Prostate gland (tissue), 2 donors: ENCODE measurements around the gene MFSD12. TPM values are rescaled to one million over a fixed set of nuclear protein-coding genes. Genes with fewer than 3 reads are reported as not detected.

ENCODE experiments used
- DNase-seq: peaks from one replicate; pipeline ENCODE4 v3.0.0-alpha.2; 2019; ENCODE audit warnings: low spot score
- H3K27ac ChIP-seq, 2 donors: fragments of 200-600 bp; sonication (generic); 2 replicates each; pipeline ENCODE4 v1.5.1; 2017 to 2019
- H3K27me3 ChIP-seq: fragments of 200-600 bp; sonication (generic); replicated peaks from 2 replicates; pipeline ENCODE4 v1.5.1; 2019; ENCODE audit not compliant: insufficient read depth
- H3K36me3 ChIP-seq, 2 donors: fragments of 200-600 bp; sonication (generic); 1 replicate in 1 of 2; 2 replicates in 1 of 2; pipeline versions ENCODE4 v1.5.1 to v1.8.1; 2017 to 2019
- H3K4me1 ChIP-seq: fragments of 200-600 bp; sonication (generic); replicated peaks from 2 replicates; pipeline ENCODE4 v1.5.1; 2019
- H3K4me3 ChIP-seq, 2 donors: fragments of 200-600 bp; sonication (generic); 2 replicates each; pipeline ENCODE4 v1.5.1; 2017 to 2019
- H3K9me3 ChIP-seq: fragments of 200-600 bp; sonication (generic); 2 replicates; pipeline ENCODE4 v1.5.1; 2017
- CTCF ChIP-seq, 4 experiments: fragments of 200-600 bp in 2 of 4; fragments of 450-650 bp in 2 of 4; sonication (generic) in 2 of 4; IDR thresholded peaks; 1 replicate in 3 of 4; 2 replicates in 1 of 4; pipeline ENCODE4 v1.5.1; 2016 to 2019; ENCODE audit warnings: antibody characterized with exemption in 4 of 4, mild to moderate bottlenecking in 2 of 4, moderate library complexity in 2 of 4
- POLR2A ChIP-seq: fragments of 450-650 bp; IDR thresholded peaks from one replicate; pipeline ENCODE4 v1.6.1; 2016; ENCODE audit warnings: antibody characterized with exemption, mild to moderate bottlenecking
- POLR2AphosphoS5 ChIP-seq: sonication (generic); formaldehyde crosslinking; IDR thresholded peaks from one replicate; pipeline ENCODE4 v1.6.1; 2017; ENCODE audit warnings: antibody characterized with exemption
- WGBS: methylation state at CpG from one replicate; pipeline ENCODE4 v1.1.5; 2018; 5-methylcytosine and 5-hydroxymethylcytosine counted together
- intact Hi-C: fragments of 100-400 bp; cut with DNase I; formaldehyde crosslinking; loops from one replicate; pipeline ENCODE4 v1.14.2; 2022
- total RNA-seq, 2 donors: library from RNA; depleted of rRNA; stranded (reverse); fragments of >200 nt; gene quantifications; one replicate each; pipeline ENCODE4 v1.1.0, GENCODE V29; 2016

The MFSD12 gene
- total RNA-seq, 2 donors from 2014 or later: 60.5 to 86.1 TPM

DNA sequence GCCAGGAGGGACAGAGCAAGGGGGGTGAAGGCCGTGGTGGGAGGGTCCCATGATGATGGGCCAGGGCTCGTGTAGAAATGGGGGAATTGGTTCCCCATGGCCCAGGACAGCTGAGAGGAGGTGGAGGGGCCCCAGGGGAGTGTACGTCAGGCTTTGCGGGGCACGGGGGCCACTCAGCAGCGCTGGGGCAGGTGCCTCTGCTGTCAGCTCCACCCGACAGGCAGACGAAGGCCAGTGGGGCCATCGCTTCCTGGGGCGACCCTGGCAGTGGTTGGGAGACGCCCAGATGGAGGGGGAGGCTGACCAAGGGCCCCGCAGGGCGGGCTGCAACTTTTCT lies 20.3 kb downstream of the MFSD12 start:
- intact Hi-C loops: no loop called here
- peak overlapping the region in 1 of 2 donors; percentile 10 for H3K27ac ChIP-seq

DNA sequence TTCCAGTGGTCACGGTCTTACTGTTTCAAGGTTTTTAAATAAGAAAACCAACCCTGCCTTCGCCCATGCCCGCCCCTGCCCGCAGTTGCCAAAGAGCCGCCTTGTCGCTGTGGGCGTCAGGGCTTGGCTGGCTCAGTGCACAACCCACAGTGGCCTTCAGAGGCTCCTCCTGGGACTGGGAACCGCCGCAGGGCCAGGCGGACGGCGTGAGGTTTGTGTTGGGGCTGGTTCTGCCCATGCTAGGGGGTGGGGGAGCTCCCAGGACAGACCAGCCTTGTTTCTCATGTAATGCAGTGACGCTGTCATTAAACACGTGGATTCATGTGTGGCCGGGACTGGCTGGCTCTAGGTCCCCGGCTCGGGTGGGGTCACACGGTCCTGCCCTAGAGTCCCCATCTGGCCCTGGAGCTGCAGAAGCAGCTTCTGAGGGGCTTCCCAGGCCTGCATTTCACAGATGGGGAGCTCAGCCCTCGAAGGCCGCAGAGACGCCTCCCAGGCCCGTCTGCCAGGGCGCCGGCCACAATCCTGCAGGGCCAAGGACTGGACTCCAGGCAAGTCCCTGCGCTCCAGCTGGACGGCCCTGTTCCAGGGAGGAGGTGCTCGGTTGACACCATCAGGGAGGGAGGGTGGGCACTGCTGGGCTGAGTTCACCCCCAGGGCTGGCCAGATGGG lies 20.8 kb downstream of the MFSD12 start:
- TF ChIP-seq POLR2A (no peak), CTCF (IDR thresholded peaks at IDR 0.05) (no peak), POLR2AphosphoS5 (no peak)
- no peaks in the 10 kb centered on the region for H3K27me3 ChIP-seq
- peak overlapping the region in 1 of 2 donors; percentile 10 for H3K27ac ChIP-seq
- 59% methylated on average over 27 of the region's 27 CpGs for WGBS
- H3K4me1 ChIP-seq: no peaks in the 10 kb centered on the region
- intact Hi-C loops: no loop called here
- H3K4me3 ChIP-seq: no peak overlapping the region
- H3K36me3 ChIP-seq: peaks cover 4 to 8% of the 10 kb centered on the region in 2 donors
- H3K9me3 ChIP-seq: no peaks in the 10 kb centered on the region
- no peak for DNase-seq

More for the DNA sequence above, 20.3 kb downstream of the MFSD12 start:
- H3K27me3 ChIP-seq: no peaks in the 10 kb centered on the region
- no peak for TF ChIP-seq CTCF (IDR thresholded peaks at IDR 0.05)
- no peak for TF ChIP-seq POLR2A
- no peak for TF ChIP-seq POLR2AphosphoS5
- H3K9me3 ChIP-seq: no peaks in the 10 kb centered on the region
- WGBS: 81% methylated on average over 13 of the region's 13 CpGs
- no peak for DNase-seq
- no peaks in the 10 kb centered on the region for H3K4me1 ChIP-seq
- peaks cover 0 to 8% of the 10 kb centered on the region in 2 donors for H3K36me3 ChIP-seq
- no peak overlapping the region for H3K4me3 ChIP-seq

DNA sequence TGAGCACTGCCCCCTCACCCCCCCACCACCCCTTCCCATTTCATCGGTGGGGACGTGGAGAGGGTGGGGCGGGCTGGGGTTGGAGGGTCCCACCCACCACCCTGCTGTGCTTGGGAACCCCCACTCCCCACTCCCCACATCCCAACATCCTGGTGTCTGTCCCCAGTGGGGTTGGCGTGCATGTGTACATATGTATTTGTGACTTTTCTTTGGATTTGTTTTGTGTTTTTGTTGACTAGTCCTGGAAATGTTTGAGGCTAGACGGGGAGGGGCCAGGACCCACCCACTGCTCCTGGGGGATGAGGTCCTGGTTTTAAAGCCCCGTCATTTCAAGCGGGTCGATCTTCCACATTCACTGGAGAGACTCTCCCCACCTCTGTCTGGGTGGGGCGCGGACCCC lies 21.4 kb downstream of the MFSD12 start:
- Histone ChIP-seq H3K36me3 (peaks cover 8 to 10% of the 10 kb centered on the region in 2 donors), H3K9me3 (no peaks in the 10 kb centered on the region), H3K27ac (no peak overlapping the region), H3K4me3 (no peak overlapping the region), H3K4me1 (no peaks in the 10 kb centered on the region), H3K27me3 (no peaks in the 10 kb centered on the region)
- intact Hi-C loops: no loop called here
- 63% methylated on average over 10 of the region's 10 CpGs for WGBS
- TF ChIP-seq CTCF (IDR thresholded peaks at IDR 0.05) (no peak), POLR2AphosphoS5 (no peak), POLR2A (no peak)
- DNase-seq: no peak

DNA sequence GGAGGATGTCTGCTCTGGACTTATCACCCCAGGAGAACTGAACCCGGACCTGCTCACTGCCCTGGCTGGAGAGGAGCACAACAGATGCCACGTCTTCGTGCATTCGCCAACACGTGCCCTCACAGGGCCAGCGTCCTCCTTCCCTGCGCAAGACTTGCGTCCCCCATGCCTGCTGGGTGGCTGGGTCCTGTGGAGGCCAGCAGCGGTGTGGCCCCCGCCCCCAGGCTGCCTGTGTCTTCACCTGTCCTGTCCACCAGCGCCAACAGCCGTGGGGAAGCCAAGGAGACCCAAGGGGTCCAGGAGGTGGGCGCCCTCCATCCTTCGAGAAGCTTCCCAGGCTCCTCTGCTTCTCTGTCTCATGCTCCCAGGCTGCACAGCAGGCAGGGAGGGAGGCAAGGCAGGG lies 21.8 kb downstream of the MFSD12 start:
- no peak for DNase-seq
- H3K36me3 ChIP-seq: peaks cover 8 to 11% of the 10 kb centered on the region in 2 donors
- WGBS: 94% methylated on average over 14 of the region's 14 CpGs

More for the DNA sequence above, 21.8 kb downstream of the MFSD12 start:
- intact Hi-C loops: no loop called here
- no peak overlapping the region for H3K4me3 ChIP-seq
- no peaks in the 10 kb centered on the region for H3K4me1 ChIP-seq
- no peak overlapping the region for H3K27ac ChIP-seq
- TF ChIP-seq CTCF (IDR thresholded peaks at IDR 0.05): no peak
- no peak for TF ChIP-seq POLR2A
- TF ChIP-seq POLR2AphosphoS5: no peak
- no peaks in the 10 kb centered on the region for H3K27me3 ChIP-seq
- H3K9me3 ChIP-seq: no peaks in the 10 kb centered on the region
